ENCODE results near the gene CFDP1.

The CFDP1 gene

GRCh38 chr16:75372236-75372856, 61.0 kb downstream of the CFDP1 start:
- no peak for DNase-seq (ENCODE audit: low read depth)

DNA sequence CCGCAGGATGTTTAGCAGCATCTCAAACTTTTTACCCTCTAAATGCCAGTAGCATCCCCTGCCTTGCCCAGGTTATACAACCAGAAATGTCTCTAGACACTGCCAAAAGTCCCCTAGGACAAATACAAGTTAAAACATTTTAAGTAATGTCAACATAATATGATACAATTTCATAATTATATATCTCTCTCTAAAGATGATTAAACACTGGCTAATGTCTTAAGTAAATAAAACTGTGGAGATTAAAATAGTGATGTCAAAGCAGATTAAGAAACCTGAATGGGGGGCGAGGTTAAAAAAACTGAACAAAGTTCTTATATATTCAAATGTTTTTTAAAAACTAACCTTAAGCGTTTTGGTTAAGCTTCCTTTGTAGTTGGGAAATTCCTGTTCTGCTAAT, 62.1 kb downstream of the CFDP1 start:
- DNase-seq (ENCODE audit: low read depth): no peak

DNA sequence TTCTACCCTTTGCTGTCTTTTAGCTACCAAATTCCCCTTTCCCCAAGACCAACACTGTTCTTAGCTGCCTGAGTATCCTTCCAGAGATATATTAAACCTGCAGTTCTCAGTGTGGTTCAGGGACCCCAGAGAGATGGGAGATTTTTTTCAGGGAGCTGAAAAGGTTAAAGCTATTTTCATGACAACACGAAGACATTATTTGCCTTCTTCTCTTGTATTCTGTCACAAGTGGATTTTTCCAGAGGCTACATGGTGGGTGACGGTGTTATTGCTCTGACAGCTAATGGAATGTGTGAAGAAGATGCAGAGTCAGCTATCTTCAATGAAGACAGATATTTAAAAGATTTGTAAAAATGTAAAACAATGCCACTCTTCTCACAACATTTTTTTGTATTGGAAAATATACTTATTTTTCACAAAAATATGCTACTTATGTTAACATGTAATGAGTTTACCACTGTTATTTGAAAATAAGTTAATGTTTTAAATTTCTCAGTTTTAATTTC, 69.0 kb downstream of the CFDP1 start:
- DNase-seq (ENCODE audit: low read depth): no peak

DNA sequence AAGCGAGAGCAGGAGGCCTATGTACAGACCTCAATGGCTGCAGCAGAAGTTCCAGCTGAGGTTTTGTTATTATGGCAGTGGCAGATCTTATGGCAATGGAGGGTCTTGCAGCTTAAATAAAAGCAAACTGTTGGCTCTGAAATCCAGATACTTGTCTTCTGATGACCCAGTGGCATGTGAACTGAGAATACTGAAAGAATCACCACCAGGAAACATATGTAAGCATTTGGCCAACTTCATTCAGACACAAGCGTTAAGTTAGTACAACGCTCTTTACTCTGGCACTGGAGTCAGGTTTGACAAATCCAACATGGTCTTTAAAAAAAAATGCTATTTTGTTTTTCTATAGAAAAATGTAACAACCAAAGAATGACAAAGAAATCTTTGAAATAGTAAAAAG, 70.5 kb downstream of the CFDP1 start:
- no peak for DNase-seq (ENCODE audit: low read depth)

GRCh38 chr16:75361936-75362335, 71.4 kb downstream of the CFDP1 start:
- DNase-seq (ENCODE audit: low read depth): no peak

DNA sequence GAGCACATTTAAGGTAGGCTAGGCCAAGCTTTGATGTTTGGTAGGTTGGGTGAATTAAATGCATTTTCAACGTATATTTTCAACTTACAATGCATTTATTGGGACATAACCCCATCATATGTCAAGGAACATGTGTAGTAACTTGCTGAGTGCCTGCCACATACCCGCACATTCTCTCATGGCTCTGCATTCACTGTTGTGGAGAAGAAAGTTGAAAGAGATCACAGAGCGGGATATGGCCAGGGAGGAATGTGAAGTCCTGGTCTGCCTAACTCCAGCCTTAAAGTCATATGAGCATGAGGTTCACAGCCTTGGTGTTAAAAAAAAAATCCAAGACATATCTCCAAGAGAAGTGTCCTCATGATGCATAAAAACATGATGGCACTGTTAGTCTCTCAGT, 79.1 kb downstream of the CFDP1 start:
- no peak for DNase-seq (ENCODE audit: low read depth)

- no peak for DNase-seq (ENCODE audit: low read depth)
These were observed 82.1 kb downstream of the CFDP1 start for GRCh38 chr16:75351183-75351582.

GRCh38 chr16:75345711-75346110, 87.6 kb downstream of the CFDP1 start:
- DNase-seq (ENCODE audit: low read depth): no peak

GRCh38 chr16:75343941-75344340, 89.4 kb downstream of the CFDP1 start:
- DNase-seq (ENCODE audit: low read depth): no peak

DNA sequence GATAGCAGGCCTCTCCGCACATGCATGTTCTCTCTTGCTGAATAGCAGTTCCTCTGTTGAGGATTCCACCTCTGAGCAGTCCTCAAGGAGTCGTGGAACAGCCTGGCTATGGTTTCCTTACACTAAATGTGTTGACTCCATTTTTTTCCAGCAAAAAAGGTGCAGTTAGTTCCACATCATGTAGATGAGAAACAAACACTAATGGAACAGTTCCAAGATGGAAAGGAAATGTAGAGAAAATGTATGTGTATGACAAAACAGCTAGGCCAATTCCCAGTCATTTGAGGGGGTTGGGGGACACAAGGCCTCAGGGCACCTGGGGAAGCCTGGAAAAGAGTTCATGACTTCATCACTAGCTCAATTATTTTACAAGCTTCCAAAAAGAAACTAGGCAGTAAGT, 90.0 kb downstream of the CFDP1 start:
- DNase-seq (ENCODE audit: low read depth): no peak

GRCh38 chr16:75342308-75342811, 90.9 kb downstream of the CFDP1 start:
- no peak for DNase-seq (ENCODE audit: low read depth)

DNA sequence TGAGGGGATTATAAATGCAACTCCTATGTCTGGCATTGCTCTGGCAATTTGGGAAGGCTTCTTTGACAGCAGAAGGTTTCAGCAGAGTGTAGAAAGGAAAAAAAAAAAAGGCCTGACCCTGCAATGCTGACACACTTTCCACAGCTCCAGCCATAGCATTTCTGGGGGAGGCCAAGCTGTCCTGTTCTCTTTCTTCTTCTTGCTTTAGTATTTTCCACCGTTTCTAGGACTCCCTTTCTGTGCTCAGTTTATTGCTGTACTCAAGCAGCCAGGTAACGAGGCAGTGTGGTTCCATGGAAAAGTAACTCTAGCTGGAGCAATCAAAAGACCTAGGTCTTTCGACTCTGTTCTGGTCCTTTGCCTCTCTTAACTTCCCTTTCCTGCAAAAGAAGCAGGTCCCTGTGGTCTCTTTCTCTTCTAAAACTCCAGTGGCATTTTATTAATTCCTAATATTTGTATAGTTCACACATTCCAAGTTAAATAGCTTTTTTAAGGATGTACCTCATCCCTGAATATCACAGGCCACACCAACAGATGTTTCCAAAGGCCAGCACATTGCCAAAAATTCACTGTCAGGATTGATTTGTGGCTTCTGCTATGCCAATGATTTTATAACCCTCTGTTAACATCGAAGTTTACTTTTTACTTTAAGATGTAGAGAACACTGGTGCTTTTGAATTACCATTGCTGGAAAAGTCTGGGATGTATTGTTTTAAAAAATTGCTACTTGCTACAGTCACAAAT, 91.6 kb downstream of the CFDP1 start:
- no peak for DNase-seq (ENCODE audit: low read depth)

GRCh38 chr16:75340741-75341491, 92.4 kb downstream of the CFDP1 start:
- DNase-seq (ENCODE audit: low read depth): no peak

- no peak for DNase-seq (ENCODE audit: low read depth)
These were observed 95.9 kb downstream of the CFDP1 start for GRCh38 chr16:75337430-75337829.

DNA sequence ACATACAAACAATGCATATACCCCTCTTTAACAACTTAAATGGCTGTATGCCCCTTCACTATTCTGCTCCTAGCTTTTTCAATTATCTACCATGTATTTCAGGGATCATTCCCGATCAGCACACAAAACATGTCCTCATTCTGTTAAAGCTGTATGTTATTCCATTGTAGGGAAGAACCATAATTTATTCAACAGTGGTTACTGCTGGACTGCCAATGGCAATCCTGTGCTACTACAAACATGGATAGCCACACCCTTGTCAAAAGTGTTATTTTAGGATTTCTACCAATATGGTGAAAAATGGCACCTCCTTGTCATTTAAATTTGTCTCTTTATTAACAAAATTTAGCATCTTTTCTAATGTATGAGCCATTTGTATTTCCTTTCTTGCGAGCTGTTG, 96.8 kb downstream of the CFDP1 start:
- DNase-seq (ENCODE audit: low read depth): no peak

GRCh38 chr16:75333721-75334163, 99.6 kb downstream of the CFDP1 start:
- no peak for DNase-seq (ENCODE audit: low read depth)

- DNase-seq (ENCODE audit: low read depth): no peak
These were observed 103.4 kb downstream of the CFDP1 start for GRCh38 chr16:75329943-75330342.

GRCh38 chr16:75326333-75326732, 107.0 kb downstream of the CFDP1 start:
- no peak for DNase-seq (ENCODE audit: low read depth)

- DNase-seq (ENCODE audit: low read depth): no peak
These were observed 109.4 kb downstream of the CFDP1 start for GRCh38 chr16:75323933-75324332.

GRCh38 chr16:75323198-75323597, 110.1 kb downstream of the CFDP1 start:
- DNase-seq (ENCODE audit: low read depth): no peak

DNA sequence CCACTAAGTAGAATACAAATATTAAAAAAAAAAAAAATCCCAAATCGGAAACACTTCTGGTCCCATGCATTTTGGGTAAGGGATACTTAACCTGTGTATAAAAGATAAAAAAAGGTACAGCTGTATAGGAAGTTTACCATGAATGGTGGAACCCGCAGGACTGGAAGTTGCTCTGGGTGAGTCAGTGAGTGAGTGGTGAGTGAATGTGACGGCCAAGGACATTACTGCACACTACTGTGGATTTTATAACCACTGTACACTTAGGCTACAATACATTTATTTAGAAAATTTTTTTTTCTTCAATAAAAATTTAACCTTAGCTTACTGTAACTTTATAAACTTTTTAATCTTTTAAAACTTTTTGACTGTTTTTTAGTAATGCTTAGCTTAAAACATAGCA, 110.6 kb downstream of the CFDP1 start:
- no peak for DNase-seq (ENCODE audit: low read depth)

DNA sequence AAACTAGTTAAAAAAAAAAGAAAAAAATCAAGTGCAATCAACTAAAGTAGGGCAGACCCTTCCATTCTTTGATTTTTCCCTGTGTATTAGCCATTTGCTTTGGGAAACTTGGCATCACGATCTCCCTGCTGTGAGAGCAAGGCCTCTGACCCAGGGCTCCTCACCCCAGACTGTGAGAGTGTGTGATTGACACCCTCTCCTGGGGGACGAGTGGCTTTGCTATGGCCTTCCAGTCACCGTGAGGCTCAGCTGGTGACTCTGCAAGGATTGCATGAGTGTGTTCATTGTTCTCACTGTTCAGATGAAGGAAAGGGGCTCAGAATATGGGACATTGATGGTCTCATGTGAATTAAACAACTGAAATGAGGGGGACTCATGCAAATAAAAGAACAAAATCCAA, 112.9 kb downstream of the CFDP1 start:
- no peak for DNase-seq (ENCODE audit: low read depth)

All from CMK (cell line).